IMR-90 (cell line): ENCODE measurements around the gene CCR3. TPM values are rescaled to one million over a fixed set of nuclear protein-coding genes. Genes with fewer than 3 reads are reported as not detected.

Experiments used
- ATAC-seq: fragments of 200-7000 bp; cut with Tn5 transposase; 2 replicates; pipeline ENCODE4 v1.9.1; 2020; ENCODE audit warnings: low read depth, mild to moderate bottlenecking, moderate library complexity
- BruUV-seq: library from RNA; stranded (reverse); fragments of 400-500 nt; replicated peaks from 2 replicates; lab custom pipeline; 2021; lab: Mats Ljungman, UMichigan
- CTCF ChIA-PET: fragments of 300-600 bp; formaldehyde crosslinking; extraction: SDS; loops from one replicate; lab custom pipeline; 2021; ENCODE audit warnings: antibody characterized with exemption; lab: Yijun Ruan, JAX
- POLR2A ChIA-PET: fragments of 300-600 bp; sonication (Branson Sonifier 250); formaldehyde crosslinking; loops from one replicate; lab custom pipeline; 2022; ENCODE audit warnings: antibody characterized with exemption; ENCODE audit not compliant: unreplicated experiment; lab: Charles Lee
- DNase-seq: peaks from one replicate; pipeline ENCODE4 v3.0.0; 2013
- H2AFZ ChIP-seq: replicated peaks from 2 replicates; pipeline ENCODE3; 2013; ENCODE audit warnings: low read length, mild to moderate bottlenecking; ENCODE audit not compliant: poor library complexity
- H2AK5ac ChIP-seq: 2 replicates; pipeline ENCODE4 v1.6.1; 2013; ENCODE audit warnings: low read depth, low read length, inconsistent platforms
- H2AK9ac ChIP-seq: replicated peaks from 2 replicates; pipeline ENCODE3; 2013; ENCODE audit warnings: mild to moderate bottlenecking, low read depth, low read length, moderate library complexity; ENCODE audit not compliant: poor library complexity
- H2BK120ac ChIP-seq: 2 replicates; pipeline ENCODE4 v1.6.1; 2013; ENCODE audit warnings: low read depth, low read length, inconsistent platforms
- H2BK15ac ChIP-seq: 3 replicates; pipeline ENCODE4 v1.6.1; 2013; ENCODE audit warnings: low read depth, low read length, inconsistent platforms
- H2BK20ac ChIP-seq: 2 replicates; pipeline ENCODE4 v1.6.1; 2013; ENCODE audit warnings: low read depth, mild to moderate bottlenecking, inconsistent platforms, low read length, moderate library complexity
- H2BK5ac ChIP-seq: 2 replicates; pipeline ENCODE4 v1.6.1; 2013; ENCODE audit warnings: mild to moderate bottlenecking, low read depth, low read length, inconsistent platforms; ENCODE audit not compliant: poor library complexity, severe bottlenecking
- H3K14ac ChIP-seq: replicated peaks from 2 replicates; pipeline ENCODE4 v1.6.1; 2013; ENCODE audit warnings: low read depth, low read length, inconsistent platforms
- H3K18ac ChIP-seq: 2 replicates; pipeline ENCODE4 v1.6.1; 2013; ENCODE audit warnings: low read depth, low read length, control low read depth
- H3K23ac ChIP-seq: 2 replicates; pipeline ENCODE4 v1.6.1; 2013; ENCODE audit warnings: low read depth, low read length, inconsistent platforms
- H3K27ac ChIP-seq: 2 replicates; pipeline ENCODE4 v1.5.1; 2013; ENCODE audit warnings: mild to moderate bottlenecking, control low read depth, low read length; ENCODE audit not compliant: insufficient read depth
- H3K27me3 ChIP-seq: 2 replicates; pipeline ENCODE4 v1.6.1; 2013; ENCODE audit warnings: low read length; ENCODE audit not compliant: control insufficient read depth, insufficient read depth
- H3K36me3 ChIP-seq: 2 replicates; pipeline ENCODE4 v1.6.1; 2013; ENCODE audit warnings: low read length, mixed read lengths; ENCODE audit not compliant: control insufficient read depth, insufficient read depth
- H3K4ac ChIP-seq: 2 replicates; pipeline ENCODE4 v1.6.1; 2013; ENCODE audit warnings: low read depth, low read length, inconsistent platforms
- H3K4me1 ChIP-seq: 2 replicates; pipeline ENCODE4 v1.6.1; 2013; ENCODE audit warnings: low read length, mixed read lengths; ENCODE audit not compliant: control insufficient read depth, insufficient read depth
- H3K4me2 ChIP-seq: 2 replicates; pipeline ENCODE4 v1.6.1; 2013; ENCODE audit warnings: low read depth, mild to moderate bottlenecking, control low read depth, low read length, moderate library complexity
- H3K4me3 ChIP-seq: 2 replicates; pipeline ENCODE4 v1.5.1; 2013; ENCODE audit warnings: low read depth, mild to moderate bottlenecking, control low read depth, low read length, moderate library complexity; ENCODE audit not compliant: insufficient read depth
- H3K56ac ChIP-seq: 2 replicates; pipeline ENCODE4 v1.6.1; 2013; ENCODE audit warnings: low read length, inconsistent platforms; ENCODE audit not compliant: insufficient read depth; ENCODE audit errors: extremely low read depth
- H3K79me1 ChIP-seq, 2 experiments: 2 replicates each; pipeline ENCODE4 v1.6.1; 2013; ENCODE audit warnings: low read length in 2 of 2, inconsistent platforms in 1 of 2, low read depth in 1 of 2
- H3K9ac ChIP-seq: 2 replicates; pipeline ENCODE4 v1.6.1; 2013; ENCODE audit warnings: low read depth, low read length, control low read depth
- H3K9me1 ChIP-seq: 2 replicates; pipeline ENCODE4 v1.6.1; 2013; ENCODE audit warnings: low read length, inconsistent platforms; ENCODE audit not compliant: insufficient read depth
- H3K9me3 ChIP-seq: 2 replicates; pipeline ENCODE4 v1.6.1; 2013; ENCODE audit warnings: low read length; ENCODE audit not compliant: control insufficient read depth, insufficient read depth
- H4K20me1 ChIP-seq: 2 replicates; pipeline ENCODE4 v1.6.1; 2013; ENCODE audit warnings: low read length, inconsistent platforms; ENCODE audit not compliant: insufficient read depth
- H4K5ac ChIP-seq: 2 replicates; pipeline ENCODE4 v1.6.1; 2013; ENCODE audit warnings: mild to moderate bottlenecking, low read depth, low read length, control low read depth
- H4K8ac ChIP-seq, 2 experiments: 2 replicates each; pipeline ENCODE4 v1.6.1; 2013; ENCODE audit warnings: low read depth in 2 of 2, low read length in 2 of 2, control low read depth in 1 of 2, inconsistent platforms in 1 of 2
- H4K91ac ChIP-seq: 2 replicates; pipeline ENCODE4 v1.6.1; 2013; ENCODE audit warnings: low read depth, low read length, inconsistent platforms; ENCODE audit not compliant: insufficient read depth
- FOS ChIP-seq: fragments of 150-350 bp; IDR thresholded peaks from 2 replicates; pipeline ENCODE4 v1.6.1; 2016; ENCODE audit warnings: low read depth, low read length
- POLR2A ChIP-seq: IDR thresholded peaks from 2 replicates; pipeline ENCODE4 v1.6.1; 2012; ENCODE audit warnings: mild to moderate bottlenecking, low read depth, low read length
- WGBS, 2 experiments: methylation state at CpG; one replicate each; pipeline versions ENCODE4 v1.1.5 to v1.1.7; 2013; ENCODE audit warnings: missing lambda C conversion rate in 2 of 2; ENCODE audit not compliant: insufficient read length in 1 of 2; ENCODE audit errors: extremely low coverage in 2 of 2; 5-methylcytosine and 5-hydroxymethylcytosine counted together
- dilution Hi-C: fragments of 300-500 bp; cut with HindIII; formaldehyde crosslinking; loops from one replicate; pipeline ENCODE4 v1.14.3; 2018; ENCODE audit warnings: low sequenced_read_pairs; ENCODE audit not compliant: unreplicated experiment
- in situ Hi-C: fragments of 300-500 bp; cut with MboI; formaldehyde crosslinking; loops from 3 replicates; pipeline ENCODE4 v1.14.3; 2019; ENCODE audit warnings: low sequenced_read_pairs, inconsistent platforms, mixed read lengths
- intact Hi-C: fragments of 100-400 bp; cut with micrococcal nuclease; formaldehyde crosslinking; loops from 2 replicates; pipeline ENCODE4 v1.10.0; 2022
- polyA plus RNA-seq, 3 experiments: library from polyadenylated mRNA; depleted of rRNA; stranded (reverse); fragments of >200 nt; gene quantifications; 2 replicates each; pipeline ENCODE4 v1.2.3, GENCODE V29; 2012; ENCODE audit warnings: low replicate concordance in 1 of 3
- total RNA-seq: library from RNA; depleted of rRNA; stranded (reverse); fragments of >200 nt; gene quantifications from 2 replicates; pipeline ENCODE4 v1.2.3, GENCODE V29; 2012
- TF ChIP-seq, protein P1 (sequence below): fragments of 150-350 bp; IDR thresholded peaks from 2 replicates; pipeline ENCODE4 v1.6.1; 2017; ENCODE audit warnings: mild to moderate bottlenecking, antibody characterized with exemption, low read length, low read depth
- TF ChIP-seq, protein P2 (sequence below): fragments of 150-350 bp; IDR thresholded peaks from 2 replicates; pipeline ENCODE4 v1.6.1; 2016; ENCODE audit warnings: low read depth, mild to moderate bottlenecking, low read length, moderate library complexity, borderline replicate concordance

The CCR3 gene
- total and polyA plus RNA-seq, 2 of the 4 experiments (the other 2 are of a cell fraction) = not detected

DNA sequence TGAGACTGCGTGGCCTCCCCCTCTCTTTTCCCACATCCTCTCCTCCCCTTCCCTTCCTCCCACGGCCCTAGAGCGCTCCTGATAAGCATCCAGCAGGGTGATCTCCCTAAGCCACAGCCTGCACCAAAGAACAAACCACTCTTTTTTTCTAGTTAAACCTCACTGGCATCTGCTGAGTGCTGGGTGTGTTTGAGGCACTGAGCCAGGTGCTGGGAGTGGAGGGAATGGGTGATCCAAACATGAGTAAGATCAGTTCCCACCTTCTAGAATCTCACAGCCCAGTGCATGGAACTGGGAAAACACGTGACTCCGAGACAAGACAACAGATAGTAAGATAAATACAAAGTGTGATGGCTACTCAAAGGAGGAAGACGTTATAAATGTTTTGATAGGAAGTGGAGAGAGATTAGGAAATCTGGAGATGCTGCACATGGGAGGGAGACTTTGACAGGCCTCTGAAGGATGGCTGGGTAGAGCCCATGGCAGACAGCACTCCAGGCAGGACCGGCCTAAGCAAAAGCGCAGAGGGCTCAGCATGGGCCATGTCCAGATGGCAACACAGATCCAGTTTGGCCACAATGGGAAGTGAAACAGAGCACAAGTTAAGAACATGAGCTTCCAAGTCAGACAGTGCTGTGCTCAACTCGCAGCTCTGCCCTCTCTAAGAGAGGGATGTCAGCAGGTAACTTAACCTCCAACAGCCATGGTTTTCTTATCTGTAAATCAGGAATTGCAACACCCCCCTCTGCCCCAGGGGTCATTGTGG lies 55.6 kb downstream of the CCR3 start:
- Histone ChIP-seq H3K23ac (no peak overlapping the region), H2AFZ (no peak overlapping the region), H3K79me1 (no peaks in the 10 kb centered on the region), H4K91ac (no peak overlapping the region), H3K27me3 (peaks cover 41% of the 10 kb centered on the region), H2BK120ac (no peak overlapping the region), H3K4me2 (no peak overlapping the region), H2AK5ac (no peak overlapping the region), H4K20me1 (no peaks in the 10 kb centered on the region), H3K4ac (no peak overlapping the region), H2BK20ac (no peak overlapping the region), H2BK15ac (no peak overlapping the region), H3K4me3 (no peak overlapping the region), H2BK5ac (no peak overlapping the region), H4K5ac (no peak overlapping the region), H3K36me3 (no peaks in the 10 kb centered on the region), H2AK9ac (no peak overlapping the region), H3K9me1 (no peaks in the 10 kb centered on the region), H3K27ac (no peak overlapping the region), H4K8ac (no peak overlapping the region), H3K18ac (no peak overlapping the region), H3K14ac (no peak overlapping the region), H3K56ac (no peak overlapping the region), H3K9me3 (no peaks in the 10 kb centered on the region), H3K9ac (no peak overlapping the region), H3K4me1 (no peaks in the 10 kb centered on the region)
- dilution Hi-C loops = no loop called here
- intact Hi-C loops = no loop called here
- BruUV-seq = no TSS peak
- ChIA-PET CTCF (no interaction called here), POLR2A (no interaction called here)
- 60% methylated on average over 1 of the region's 9 CpGs; no CpG with 5 or more reads in 1 of the 2 experiments for WGBS, 2 experiments
- TF ChIP-seq, protein P1, sequence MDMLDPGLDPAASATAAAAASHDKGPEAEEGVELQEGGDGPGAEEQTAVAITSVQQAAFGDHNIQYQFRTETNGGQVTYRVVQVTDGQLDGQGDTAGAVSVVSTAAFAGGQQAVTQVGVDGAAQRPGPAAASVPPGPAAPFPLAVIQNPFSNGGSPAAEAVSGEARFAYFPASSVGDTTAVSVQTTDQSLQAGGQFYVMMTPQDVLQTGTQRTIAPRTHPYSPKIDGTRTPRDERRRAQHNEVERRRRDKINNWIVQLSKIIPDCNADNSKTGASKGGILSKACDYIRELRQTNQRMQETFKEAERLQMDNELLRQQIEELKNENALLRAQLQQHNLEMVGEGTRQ = no peak
- no peak for TF ChIP-seq POLR2A
- TF ChIP-seq, protein P2, sequence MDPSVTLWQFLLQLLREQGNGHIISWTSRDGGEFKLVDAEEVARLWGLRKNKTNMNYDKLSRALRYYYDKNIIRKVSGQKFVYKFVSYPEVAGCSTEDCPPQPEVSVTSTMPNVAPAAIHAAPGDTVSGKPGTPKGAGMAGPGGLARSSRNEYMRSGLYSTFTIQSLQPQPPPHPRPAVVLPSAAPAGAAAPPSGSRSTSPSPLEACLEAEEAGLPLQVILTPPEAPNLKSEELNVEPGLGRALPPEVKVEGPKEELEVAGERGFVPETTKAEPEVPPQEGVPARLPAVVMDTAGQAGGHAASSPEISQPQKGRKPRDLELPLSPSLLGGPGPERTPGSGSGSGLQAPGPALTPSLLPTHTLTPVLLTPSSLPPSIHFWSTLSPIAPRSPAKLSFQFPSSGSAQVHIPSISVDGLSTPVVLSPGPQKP = no peak
- TF ChIP-seq FOS = no peak
- ATAC-seq (no peak), DNase-seq (no peak)
- in situ Hi-C loops = no loop called here
